Measurements from ENCODE around the gene LETM1.

LETM1 gene

GRCh38 chr4:1825326-1825725 is 30.6 kb downstream of the LETM1 start:
- DNase-seq (ENCODE audit: low read depth), result no peak

GRCh38 chr4:1824746-1825145 is 31.2 kb downstream of the LETM1 start:
- DNase-seq (ENCODE audit: low read depth), result no peak

DNA sequence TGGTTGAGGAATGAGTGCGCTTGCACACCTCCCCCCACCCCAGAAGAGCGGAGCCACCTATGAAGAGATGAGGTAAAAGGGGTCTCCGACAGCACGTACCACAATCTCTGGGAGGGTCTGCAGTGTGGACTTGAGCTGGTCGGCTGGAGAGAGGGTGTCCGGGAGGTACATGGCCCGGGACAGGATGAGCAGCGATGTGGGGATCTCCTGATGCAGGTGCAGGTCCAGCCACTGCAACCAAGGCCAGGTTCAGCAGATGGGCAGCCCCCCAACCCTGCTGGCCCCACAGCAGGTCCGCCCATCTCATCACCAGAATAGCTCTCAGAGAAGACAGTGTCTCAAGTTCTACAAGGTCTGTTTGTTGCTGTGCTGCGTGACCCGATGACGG is 32.4 kb downstream of the LETM1 start:
- DNase-seq (ENCODE audit: low read depth), result no peak

DNA sequence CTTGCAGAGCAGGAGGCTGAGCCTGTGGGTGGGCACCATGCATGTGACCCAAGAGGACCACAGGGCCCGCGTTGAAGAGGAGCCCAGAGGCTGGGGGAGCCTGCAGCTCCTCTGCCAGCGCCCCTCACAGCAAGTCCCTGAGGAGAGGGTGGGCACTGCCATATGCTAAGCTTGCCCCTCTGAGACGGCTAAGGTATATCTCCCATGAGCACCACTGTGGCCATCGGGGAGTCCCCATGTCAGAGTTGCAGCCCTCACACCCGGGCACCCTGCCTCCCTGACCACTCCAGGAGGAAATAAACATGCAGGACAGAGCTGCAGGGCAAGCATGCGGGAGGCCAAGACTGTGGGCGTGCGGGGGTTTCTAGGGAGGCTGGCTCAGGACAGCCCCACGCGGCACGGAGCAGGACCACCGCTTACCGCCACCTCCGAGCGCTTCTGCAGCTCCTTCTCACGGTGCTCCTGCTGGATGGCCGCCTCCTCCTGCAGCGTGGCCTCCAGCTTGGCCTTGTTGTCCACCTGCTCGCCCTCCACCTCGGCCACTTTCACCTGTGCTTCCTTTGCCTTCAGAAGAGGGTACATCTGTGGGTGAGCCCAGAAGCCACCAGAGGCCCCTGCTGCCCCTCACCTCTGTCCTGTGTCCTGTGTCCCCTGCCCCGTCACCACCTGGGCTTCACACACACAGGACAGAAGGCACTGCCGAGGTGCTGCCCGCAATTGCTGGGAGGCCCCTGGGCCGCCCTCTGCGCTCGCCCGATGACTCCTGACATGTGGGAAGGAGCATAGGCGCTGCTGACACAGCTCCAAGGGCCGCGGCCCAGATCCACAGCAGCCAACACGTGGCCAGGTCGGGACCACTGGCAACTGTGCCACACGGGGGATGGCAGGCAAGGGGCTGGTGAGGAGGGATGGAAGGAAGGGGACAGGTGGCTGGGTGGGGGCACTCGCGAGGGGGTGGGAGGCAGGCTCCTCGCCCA is 33.1 kb downstream of the LETM1 start:
- DNase-seq (ENCODE audit: low read depth), result no peak

- DNase-seq (ENCODE audit: low read depth), result no peak
Measured at GRCh38 chr4:1821679-1822567, 34.0 kb downstream of the LETM1 start.

- no peak for DNase-seq (ENCODE audit: low read depth)
Measured at GRCh38 chr4:1819816-1820215, 36.1 kb downstream of the LETM1 start.

DNA sequence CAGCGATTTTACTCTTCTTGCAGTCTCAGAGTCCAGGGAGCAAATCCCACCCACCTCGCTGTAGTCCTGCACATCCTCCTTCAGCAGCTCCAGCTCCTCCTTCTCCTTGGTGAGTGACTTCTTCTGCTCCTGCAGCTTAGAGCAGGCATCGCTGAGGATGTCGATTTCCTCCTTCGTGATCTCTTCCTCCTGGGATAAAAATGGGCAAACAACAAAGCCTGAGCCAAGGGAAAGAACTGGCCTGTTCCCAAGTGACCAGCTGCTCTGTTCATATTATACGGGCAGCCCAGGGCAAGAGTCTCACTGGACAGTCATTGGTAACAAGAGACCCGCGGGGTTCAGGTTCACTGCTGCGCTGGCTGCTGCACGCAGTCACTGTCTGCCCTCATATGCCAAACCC is 36.7 kb downstream of the LETM1 start:
- DNase-seq (ENCODE audit: low read depth), result no peak

DNA sequence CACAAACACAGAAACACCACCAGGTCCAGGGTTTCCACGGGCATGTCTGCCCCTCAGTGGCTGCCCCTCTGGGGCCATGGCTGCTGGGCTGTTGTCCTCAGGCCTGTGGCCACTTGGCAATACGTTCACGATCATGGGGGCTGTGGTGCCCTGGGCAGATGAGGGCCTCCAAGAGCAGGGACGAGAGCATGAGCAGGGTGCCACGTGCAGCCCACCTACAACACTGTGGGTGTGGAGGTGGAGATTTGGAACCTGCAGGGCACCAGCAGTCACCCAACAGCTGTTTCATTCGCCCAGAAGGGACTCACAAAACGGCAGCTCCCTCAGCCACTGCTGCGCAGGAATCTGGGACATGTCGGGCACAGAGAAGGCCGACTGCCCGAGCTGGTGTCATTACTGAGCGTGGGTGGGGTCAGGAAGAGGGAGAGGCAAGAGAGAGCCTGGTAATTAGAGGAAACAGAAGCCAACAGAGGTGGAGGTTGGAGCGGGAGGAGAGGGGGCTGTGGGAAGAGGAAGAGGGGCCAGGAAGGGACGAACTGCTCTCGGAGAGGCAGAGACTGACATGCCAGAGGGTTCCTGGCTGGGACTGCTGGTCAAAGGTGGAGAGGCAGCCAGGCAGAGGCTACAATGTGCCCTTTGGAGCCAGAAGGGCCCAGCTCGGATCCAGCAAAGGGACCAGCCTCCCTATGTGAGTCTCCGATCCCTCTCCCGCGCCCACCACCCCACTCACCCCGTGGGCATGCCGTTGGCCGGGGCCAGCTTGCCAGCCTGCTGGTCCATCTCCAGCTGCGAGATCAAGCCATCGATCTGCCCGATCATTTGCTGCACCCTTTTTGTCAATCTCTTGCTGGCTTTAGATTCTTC is 39.7 kb downstream of the LETM1 start:
- DNase-seq (ENCODE audit: low read depth), result no peak

DNA sequence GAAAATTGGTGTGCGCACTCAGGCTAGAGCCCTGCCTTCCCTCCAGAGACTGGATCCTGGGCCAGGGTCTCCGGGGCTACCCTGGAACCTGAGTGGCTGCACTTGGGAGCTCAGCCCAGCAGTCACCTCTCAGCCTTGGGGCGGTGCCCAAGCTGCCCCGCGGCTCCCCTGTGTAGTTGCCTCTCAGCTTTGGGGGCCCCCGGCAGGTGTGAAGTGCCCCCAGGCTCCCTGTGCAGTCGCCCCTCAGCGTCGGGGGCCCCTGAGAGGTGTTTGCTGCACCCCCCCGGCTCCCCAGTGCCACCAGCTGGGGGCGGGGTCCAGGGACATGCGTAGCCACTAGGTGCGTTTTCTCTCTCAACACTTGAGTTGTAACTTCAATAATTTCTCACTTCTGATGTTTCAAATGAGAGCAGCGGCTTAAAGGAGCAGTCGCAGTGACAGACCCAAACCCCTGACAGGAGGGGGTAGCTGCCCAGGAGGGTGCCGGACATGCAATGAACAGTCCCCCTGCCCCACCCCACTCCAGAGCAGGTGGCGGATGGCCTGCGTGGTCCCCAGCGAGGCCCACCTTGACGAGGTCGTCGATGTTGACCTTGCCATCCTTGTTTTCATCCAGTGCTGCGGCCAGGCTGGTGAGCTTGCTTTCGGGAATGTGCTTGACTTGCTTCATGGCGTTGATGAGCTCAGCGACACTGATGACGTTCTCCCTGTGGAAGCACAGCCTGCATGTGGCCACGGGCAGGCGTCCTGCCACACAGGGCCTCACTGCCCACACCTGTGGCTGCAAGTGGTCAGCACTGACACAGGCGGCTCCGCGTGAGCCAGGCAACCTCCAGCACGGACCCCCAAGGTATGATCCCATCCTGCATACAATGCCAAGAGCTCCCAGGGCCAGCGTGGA is 40.6 kb downstream of the LETM1 start:
- DNase-seq (ENCODE audit: low read depth), result no peak

GRCh38 chr4:1814453-1814852 is 41.5 kb downstream of the LETM1 start:
- no peak for DNase-seq (ENCODE audit: low read depth)

DNA sequence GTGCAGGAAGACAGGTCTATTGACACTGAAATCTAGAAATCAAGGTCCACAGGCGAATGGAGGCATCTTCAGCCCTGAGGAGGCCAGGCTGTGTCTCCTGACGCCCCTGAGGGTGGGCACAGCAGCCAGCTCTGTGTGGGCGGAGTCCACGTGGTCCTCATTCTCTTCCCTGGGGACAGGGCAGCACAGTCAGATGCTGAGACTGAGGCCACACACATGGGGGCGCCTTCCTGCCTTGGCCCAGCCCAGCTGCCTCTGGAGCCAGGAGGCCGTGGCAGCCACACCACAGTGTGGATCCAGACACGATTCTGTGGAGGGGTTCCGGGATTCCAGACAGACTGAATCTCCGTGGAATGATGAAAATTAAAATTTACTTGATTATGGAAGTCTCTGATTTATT is 42.0 kb downstream of the LETM1 start:
- no peak for DNase-seq (ENCODE audit: low read depth)

GRCh38 chr4:1813231-1813630 is 42.7 kb downstream of the LETM1 start:
- no peak for DNase-seq (ENCODE audit: low read depth)

DNA sequence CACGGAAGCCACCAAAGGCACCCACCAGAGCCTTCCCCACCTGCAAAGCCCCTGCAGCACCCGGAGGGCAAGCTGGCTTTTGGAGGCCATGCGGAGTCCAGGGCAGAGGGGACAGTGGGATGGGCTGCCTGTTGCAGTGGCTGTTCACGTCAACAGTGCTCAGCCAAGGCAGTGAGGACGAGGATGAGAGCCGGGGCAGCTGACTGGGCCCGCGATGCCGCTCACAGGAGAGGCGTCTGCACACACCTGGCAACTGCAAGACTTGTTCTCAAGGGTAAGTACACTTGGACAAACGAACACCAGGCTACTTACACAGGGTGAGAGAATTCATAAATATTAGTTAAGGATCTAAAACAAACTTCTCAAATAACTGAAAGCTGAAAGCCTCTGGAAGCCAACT is 43.2 kb downstream of the LETM1 start:
- no peak for DNase-seq (ENCODE audit: low read depth)

GRCh38 chr4:1810765-1811164 is 45.2 kb downstream of the LETM1 start:
- no peak for DNase-seq (ENCODE audit: low read depth)

DNA sequence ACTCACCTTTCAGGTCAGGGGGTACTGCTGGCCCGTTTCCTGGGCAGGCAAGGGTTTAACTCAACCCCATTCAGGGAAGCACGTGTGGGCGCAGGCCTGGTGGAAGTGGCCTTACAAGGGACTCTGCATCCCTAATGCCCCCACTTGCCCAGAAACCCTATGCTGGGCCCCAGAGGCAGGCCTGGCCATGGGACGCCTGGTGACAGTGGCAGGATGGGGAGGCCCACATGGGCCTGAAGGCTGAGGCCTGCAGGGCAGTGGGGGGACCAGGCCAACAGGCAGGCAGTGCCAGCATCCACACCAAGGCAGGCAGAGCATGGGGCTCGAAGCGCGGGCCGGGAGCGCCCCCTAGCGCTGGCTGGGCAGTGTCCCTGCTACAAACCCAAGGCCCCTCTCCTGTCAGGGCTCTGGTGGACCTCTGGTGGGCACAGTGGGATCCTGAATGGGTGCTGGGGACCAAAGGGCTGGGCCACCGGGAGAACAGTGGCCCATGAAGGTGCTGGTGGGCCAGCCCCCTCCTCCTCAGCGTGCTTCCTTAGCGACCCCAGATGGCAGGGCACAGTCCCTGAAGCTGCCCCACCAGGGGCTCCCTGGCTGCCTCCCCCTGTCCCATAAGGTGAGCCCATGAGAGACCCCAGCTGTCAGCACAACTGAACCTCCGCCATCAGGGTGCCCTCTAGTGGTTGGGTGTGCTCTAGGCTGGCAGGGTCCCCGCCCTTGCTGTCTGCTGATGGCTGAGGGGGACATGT is 46.0 kb downstream of the LETM1 start:
- DNase-seq (ENCODE audit: low read depth), result peak; percentile 39

DNA sequence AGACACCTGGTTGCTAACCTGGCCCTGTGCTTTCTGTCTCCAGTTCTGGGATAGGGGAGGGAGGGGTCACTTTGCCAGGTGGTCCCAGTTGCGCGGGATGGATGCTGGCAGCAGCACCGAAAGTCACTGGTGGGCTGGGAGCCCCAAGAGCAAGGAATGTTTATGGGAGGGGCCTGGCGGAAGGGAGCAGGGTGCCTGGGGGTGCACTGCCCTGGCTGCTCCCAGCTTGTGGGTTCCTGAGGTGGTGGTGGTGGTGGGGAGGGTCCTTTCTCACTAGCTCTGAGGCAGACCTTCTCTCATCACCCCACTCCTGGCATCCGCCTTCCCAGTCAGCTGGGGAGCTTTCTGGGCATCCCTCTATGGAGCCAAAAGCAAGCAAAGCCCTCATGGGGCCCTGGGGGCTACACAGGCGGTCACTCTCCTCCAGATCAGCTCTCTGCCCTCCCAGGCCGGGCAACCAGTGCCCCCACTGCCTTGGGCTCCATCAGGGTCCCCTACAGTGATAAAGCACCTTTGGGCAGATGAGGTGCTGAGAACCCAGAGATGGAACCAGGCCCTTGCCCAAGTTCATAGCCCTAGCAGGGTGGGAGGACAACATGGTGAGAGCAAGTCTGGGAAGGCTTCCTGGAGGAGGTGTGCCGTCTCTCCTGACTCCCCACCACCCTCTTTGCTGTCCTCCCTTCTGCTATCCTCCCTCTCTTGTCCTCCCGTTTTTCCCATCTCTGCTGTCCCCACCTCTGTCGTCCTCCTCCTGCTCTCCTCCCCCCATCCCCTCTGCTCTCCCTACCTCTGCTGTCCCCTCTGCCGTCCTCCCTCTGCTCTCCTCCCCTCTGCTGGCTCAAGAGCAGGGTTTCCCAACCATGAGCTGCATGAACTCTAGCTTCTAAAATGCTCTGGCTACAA is 46.9 kb downstream of the LETM1 start:
- no peak for DNase-seq (ENCODE audit: low read depth)

DNA sequence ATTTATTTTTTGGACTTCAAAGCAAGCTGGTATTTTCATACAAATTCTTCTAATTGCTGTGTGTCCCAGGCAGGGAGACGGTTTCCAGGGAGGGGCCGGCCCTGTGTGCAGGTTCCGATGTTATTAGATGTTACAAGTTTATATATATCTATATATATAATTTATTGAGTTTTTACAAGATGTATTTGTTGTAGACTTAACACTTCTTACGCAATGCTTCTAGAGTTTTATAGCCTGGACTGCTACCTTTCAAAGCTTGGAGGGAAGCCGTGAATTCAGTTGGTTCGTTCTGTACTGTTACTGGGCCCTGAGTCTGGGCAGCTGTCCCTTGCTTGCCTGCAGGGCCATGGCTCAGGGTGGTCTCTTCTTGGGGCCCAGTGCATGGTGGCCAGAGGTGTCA is 47.6 kb downstream of the LETM1 start:
- DNase-seq (ENCODE audit: low read depth), result no peak

DNA sequence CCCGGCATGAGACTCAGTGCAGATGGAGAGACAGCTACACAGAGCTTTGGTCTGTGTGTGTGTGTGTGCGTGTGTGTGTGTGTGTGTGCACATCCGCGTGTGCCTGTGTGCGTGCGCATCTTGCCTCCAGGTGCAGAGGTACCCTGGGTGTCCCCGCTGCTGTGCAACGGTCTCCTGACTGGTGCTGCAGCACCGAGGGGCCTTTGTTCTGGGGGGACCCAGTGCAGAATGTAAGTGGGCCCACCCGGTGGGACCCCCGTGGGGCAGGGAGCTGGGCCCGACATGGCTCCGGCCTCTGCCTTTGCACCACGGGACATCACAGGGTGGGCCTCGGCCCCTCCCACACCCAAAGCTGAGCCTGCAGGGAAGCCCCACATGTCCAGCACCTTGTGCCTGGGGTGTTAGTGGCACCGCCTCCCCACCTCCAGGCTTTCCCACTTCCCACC is 48.6 kb downstream of the LETM1 start:
- DNase-seq (ENCODE audit: low read depth), result no peak
